AG09319 (cell line): ENCODE results near the gene PDCD2L.
A peak's percentile ranks its signal among the peaks of the same experiment; 100 is the strongest.
"Not testable (repeated sequence)": the region's sequence is repeated elsewhere in the genome, so short reads cannot be mapped to it uniquely, and the experiment has no call there.

Experiments
- DNase-seq: peaks from one replicate; pipeline ENCODE4 v3.0.0-alpha.2; 2010; ENCODE audit warnings: low read depth; ENCODE audit errors: extremely low read depth
- CTCF ChIP-seq: IDR thresholded peaks from 2 replicates; pipeline ENCODE4 v1.5.1; 2011; ENCODE audit warnings: low read depth, mild to moderate bottlenecking, inconsistent platforms, low read length, moderate library complexity

PDCD2L gene

GRCh38 chr19:34366738-34367623, 37.2 kb upstream of the PDCD2L start:
- no peak for TF ChIP-seq CTCF
- DNase-seq: peak; percentile 60

- DNase-seq: no peak
- no peak for TF ChIP-seq CTCF
These were observed 36.6 kb upstream of the PDCD2L start for GRCh38 chr19:34367624-34367957.

- no peak for DNase-seq
- no peak for TF ChIP-seq CTCF
These were observed 35.9 kb upstream of the PDCD2L start for GRCh38 chr19:34368338-34368737.

- not testable (repeated sequence) for DNase-seq
These were observed 35.0 kb upstream of the PDCD2L start for GRCh38 chr19:34369166-34369565.

GRCh38 chr19:34370117-34370516, 34.1 kb upstream of the PDCD2L start:
- TF ChIP-seq CTCF: no peak

GRCh38 chr19:34370983-34371382, 33.2 kb upstream of the PDCD2L start:
- no peak for TF ChIP-seq CTCF
- DNase-seq: no peak

More at GRCh38 chr19:34370117-34370516, 34.1 kb upstream of the PDCD2L start:
- DNase-seq: no peak

GRCh38 chr19:34373601-34374288, 30.5 kb upstream of the PDCD2L start:
- no peak for DNase-seq
- no peak for TF ChIP-seq CTCF
